Fibroblast of mammary gland (primary cell): ENCODE data around the gene SLC18A3.

Experiments used
- DNase-seq: peaks from one replicate; pipeline ENCODE4 v3.0.0-alpha.2; 2010; ENCODE audit warnings: low read depth
- H3K4me3 ChIP-seq: 2 replicates; pipeline ENCODE4 v1.5.1; 2011; ENCODE audit warnings: low read depth, mild to moderate bottlenecking, low read length, moderate library complexity; ENCODE audit not compliant: control insufficient read depth
- TF ChIP-seq, protein P1 (sequence below): conservative IDR thresholded peaks from 2 replicates; pipeline ENCODE4 v1.5.1; 2011; ENCODE audit warnings: low read depth, low read length, inconsistent platforms; ENCODE audit not compliant: control insufficient read depth, insufficient read depth

SLC18A3 gene

DNA sequence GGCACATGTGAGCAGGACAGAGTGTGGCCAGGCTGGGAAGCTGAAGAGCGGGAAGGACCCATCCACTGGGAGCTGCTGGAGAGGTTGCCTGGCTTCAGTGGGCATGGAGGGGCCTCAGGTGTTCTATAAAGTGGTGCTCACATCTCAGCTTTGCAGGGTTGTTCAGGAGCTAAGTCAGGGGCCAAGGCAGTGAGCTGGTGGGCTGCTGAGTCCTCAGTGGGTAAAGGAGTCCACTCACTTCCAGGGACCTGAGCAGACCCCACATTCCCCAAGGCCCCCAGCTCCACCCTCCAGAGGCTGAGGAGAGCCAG, 40.6 kb downstream of the SLC18A3 start:
- no peak for DNase-seq
- TF ChIP-seq, protein P1, sequence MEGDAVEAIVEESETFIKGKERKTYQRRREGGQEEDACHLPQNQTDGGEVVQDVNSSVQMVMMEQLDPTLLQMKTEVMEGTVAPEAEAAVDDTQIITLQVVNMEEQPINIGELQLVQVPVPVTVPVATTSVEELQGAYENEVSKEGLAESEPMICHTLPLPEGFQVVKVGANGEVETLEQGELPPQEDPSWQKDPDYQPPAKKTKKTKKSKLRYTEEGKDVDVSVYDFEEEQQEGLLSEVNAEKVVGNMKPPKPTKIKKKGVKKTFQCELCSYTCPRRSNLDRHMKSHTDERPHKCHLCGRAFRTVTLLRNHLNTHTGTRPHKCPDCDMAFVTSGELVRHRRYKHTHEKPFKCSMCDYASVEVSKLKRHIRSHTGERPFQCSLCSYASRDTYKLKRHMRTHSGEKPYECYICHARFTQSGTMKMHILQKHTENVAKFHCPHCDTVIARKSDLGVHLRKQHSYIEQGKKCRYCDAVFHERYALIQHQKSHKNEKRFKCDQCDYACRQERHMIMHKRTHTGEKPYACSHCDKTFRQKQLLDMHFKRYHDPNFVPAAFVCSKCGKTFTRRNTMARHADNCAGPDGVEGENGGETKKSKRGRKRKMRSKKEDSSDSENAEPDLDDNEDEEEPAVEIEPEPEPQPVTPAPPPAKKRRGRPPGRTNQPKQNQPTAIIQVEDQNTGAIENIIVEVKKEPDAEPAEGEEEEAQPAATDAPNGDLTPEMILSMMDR = no peak
- H3K4me3 ChIP-seq = no peak overlapping the region

DNA sequence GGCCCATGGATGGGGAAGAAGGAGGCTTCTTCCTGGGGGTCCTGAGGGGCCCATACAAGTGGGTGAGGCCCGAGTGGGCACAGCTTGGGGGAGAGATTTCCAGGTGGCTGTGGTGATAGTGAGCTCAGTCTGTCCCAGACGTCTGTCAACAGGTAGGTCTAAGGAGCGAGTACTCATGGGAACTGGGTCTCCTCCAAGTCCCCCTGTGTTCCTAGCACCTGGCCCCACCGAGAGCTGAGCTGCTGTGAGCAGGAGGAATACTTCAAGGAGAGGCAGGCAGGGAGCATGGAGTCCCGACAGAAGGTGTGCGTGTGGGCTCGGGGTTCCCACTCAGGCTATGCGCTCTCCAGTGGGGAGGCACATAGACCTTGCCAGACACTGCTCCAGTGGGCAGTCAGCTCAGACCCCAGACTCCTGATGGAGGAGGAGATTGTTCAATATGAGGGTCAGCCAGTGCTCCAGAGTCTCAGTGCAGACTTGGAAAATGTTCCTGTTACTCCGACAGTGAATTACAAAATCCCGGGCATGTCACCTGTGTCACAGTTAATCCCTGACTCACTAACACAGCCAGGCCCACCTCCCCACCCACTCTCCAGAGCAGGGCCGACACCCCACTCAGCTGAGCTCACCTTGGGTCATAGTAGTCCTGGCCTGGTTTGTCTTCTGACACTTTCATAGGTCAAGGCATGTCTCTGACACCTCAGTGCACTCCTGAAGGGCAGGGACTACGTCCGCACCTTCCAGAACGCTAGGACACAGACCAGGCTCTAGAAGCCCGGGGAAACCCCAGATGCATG, 41.1 kb downstream of the SLC18A3 start:
- DNase-seq = no peak
- TF ChIP-seq, protein P1 = no peak
- no peak overlapping the region for H3K4me3 ChIP-seq

DNA sequence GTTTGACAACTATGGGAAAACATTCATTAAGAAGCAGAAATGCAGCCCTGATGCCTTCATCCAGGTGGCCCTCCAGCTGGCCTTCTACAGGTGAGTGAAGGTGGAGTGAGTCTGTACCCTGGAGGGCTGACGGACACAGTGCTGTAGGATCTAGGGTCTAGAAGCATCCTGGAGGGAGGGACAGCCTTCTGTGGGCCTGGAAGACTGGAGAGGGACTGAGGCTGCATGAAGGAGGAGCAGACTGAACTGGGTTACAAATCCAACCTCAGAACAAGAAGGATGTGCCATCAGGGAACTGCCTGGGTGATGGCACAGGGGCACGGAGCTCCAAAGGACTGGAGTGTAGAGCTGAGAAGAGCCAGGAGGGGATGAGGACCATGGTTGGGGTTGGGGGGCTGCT, 41.8 kb downstream of the SLC18A3 start:
- TF ChIP-seq, protein P1 = no peak
- H3K4me3 ChIP-seq = no peak overlapping the region
- DNase-seq = no peak

DNA sequence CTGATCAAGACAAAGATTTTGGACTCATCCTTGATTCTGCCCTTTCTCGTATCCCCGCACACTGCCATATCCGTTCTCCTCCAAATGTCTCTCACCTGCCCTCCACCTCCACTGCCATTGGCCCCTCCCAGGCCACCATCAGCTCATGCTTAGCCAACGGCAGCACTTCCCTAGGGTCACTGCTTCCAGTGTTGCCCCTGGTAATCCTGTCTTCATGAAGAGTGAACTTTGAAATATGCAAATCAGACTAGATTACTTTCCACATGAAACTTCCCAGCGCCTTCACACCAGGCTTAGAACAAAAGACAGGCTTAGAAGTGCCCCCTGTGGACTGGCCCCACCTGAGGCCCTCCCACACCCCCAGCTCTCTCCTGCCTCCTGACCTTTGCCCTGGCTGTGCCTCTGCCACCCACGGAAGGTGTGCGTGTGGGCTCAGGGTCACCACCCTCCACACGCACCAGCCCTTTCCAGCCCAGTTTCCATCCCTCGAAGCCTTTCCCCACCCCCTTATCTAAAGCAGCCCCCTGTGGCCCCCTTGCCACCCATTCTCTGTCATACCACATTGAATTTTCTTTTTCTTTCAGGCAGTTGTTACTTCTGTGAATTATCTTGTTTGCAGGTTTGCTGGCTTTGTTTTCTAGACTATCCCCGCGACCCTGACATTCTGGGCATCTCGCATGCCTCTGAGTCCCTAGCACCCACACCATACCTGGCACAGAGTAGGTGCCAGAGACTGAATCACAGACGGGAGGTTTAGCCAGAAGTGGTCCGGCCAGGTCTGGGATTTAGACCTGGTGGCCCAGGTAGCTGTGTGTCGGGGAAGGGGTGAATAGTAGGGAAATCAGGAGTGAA, 42.5 kb downstream of the SLC18A3 start:
- H3K4me3 ChIP-seq = no peak overlapping the region
- TF ChIP-seq, protein P1 = no peak
- DNase-seq = no peak

DNA sequence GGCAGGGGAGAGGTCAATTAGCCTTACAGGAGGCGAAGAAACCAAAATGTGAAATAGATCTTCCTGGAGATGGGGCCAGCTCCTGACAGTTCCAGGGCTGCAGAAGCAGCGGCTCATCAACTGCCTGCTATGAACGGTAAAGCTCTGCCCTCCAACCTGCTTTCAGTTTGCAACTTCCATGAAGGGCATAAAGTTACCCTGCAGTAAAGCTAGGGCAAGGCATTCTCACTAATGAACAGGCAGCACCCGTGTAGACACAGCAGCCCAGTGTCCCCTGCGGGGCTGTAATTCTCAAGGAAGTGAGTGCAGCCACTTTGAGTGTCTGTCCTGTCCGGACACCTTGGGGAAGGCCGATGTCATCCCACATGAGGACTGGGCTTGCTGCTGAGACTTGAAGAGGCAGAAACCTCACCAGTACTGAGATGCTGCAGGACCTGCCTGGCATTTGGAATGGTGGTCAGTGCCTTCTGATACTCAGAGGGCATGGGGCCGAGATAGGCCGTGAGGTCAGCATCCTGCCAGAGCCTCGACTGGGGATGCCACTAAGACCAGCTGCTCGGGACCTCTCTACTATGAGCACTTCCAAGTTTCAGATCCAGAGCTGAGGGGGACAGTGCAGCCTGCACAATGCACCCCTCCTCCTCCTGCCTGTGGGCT, 43.3 kb downstream of the SLC18A3 start:
- no peak for DNase-seq
- TF ChIP-seq, protein P1 = no peak
- H3K4me3 ChIP-seq = no peak overlapping the region

DNA sequence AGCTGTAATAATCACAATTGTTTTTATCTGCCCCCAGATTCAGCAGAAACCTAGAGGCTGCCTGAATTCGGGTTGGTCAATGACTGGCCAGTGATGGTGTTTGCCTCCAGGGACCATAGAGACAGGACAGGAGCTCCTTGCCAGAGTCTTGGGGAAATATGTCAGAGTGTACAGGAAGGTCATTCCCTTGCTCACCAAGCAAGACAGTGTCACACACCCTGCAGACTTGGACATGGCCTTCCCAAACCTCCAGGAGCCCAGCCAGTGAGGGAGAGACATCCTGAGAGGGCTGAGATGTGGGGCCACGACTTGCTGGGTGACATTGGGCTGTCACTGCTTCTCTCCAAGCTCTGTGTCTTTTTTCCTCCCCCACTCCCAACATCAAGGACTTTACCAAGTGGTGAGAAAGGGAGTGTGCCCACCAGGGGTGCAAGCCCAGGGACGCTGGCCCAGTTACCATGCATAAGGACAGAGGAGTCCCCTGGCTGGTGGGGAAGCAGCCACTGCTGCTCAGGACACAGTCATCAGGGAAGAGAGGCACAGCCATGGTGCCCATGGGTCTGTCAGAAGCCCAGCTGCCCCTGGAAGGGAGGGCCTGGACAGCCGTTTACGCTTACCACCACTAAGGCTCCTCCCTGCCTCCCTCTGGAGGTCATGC, 44.1 kb downstream of the SLC18A3 start:
- no peak for DNase-seq
- no peak overlapping the region for H3K4me3 ChIP-seq
- TF ChIP-seq, protein P1 = no peak
